Measurements from ENCODE around the gene HMGN5.

GRCh38 chrX:81195712-81196111 is 6.0 kb downstream of the HMGN5 start:
- TF ChIP-seq CTCF (IDR thresholded peaks at IDR 0.05; ENCODE audit: low read depth, low read length, poor library complexity, severe bottlenecking) = peak; percentile 61
- no peak for TF ChIP-seq EZH2phosphoT487 (IDR thresholded peaks at IDR 0.05; ENCODE audit: borderline replicate concordance, low read length)
